IMR-90 (cell line): Measurements from ENCODE around the gene PCDHB8.
"Not testable (repeated sequence)": the region's sequence is repeated elsewhere in the genome, so short reads cannot be mapped to it uniquely, and the experiment has no call there.

ENCODE experiments used
- CEBPB ChIP-seq: IDR thresholded peaks from 2 replicates; pipeline ENCODE4 v1.6.1; 2012; ENCODE audit warnings: low read depth, low read length, improper control_type of control experiment
- CHD1 ChIP-seq: IDR thresholded peaks from 2 replicates; pipeline ENCODE4 v1.6.1; 2012; ENCODE audit warnings: low read depth, low read length, improper control_type of control experiment
- FOS ChIP-seq: fragments of 150-350 bp; IDR thresholded peaks from 2 replicates; pipeline ENCODE4 v1.6.1; 2016; ENCODE audit warnings: low read depth, low read length
- MAFK ChIP-seq: IDR thresholded peaks from 2 replicates; pipeline ENCODE4 v1.6.1; 2012; ENCODE audit warnings: low read depth, low read length, improper control_type of control experiment
- MAZ ChIP-seq: IDR thresholded peaks from 2 replicates; pipeline ENCODE4 v1.6.1; 2012; ENCODE audit warnings: low read depth, mild to moderate bottlenecking, low read length, improper control_type of control experiment, moderate library complexity, borderline replicate concordance
- MXI1 ChIP-seq: IDR thresholded peaks from 2 replicates; pipeline ENCODE4 v1.6.1; 2012; ENCODE audit warnings: low read depth, mild to moderate bottlenecking, low read length, moderate library complexity, borderline replicate concordance
- POLR2A ChIP-seq: IDR thresholded peaks from 2 replicates; pipeline ENCODE4 v1.6.1; 2012; ENCODE audit warnings: mild to moderate bottlenecking, low read depth, low read length
- RCOR1 ChIP-seq: IDR thresholded peaks from 2 replicates; pipeline ENCODE4 v1.6.1; 2012; ENCODE audit warnings: mild to moderate bottlenecking, low read length, improper control_type of control experiment; ENCODE audit not compliant: insufficient replicate concordance
- RFX5 ChIP-seq: IDR thresholded peaks from 2 replicates; pipeline ENCODE4 v1.8.0; 2012; ENCODE audit warnings: low read depth, mild to moderate bottlenecking, low read length, moderate library complexity
- SMC3 ChIP-seq: fragments of 150-350 bp; IDR thresholded peaks from 2 replicates; pipeline ENCODE4 v1.6.1; 2016; ENCODE audit warnings: low read depth, mild to moderate bottlenecking, antibody characterized with exemption, low read length, moderate library complexity
- TF ChIP-seq, protein P1 (sequence below): conservative IDR thresholded peaks from 2 replicates; pipeline ENCODE4 v1.5.1; 2012; ENCODE audit warnings: mild to moderate bottlenecking, low read depth, low read length, improper control_type of control experiment
- TF ChIP-seq, protein P2 (sequence below): fragments of 150-350 bp; IDR thresholded peaks from 2 replicates; pipeline ENCODE4 v1.6.1; 2017; ENCODE audit warnings: mild to moderate bottlenecking, antibody characterized with exemption, low read length, low read depth
- TF ChIP-seq, protein P3 (sequence below): fragments of 150-350 bp; IDR thresholded peaks from 2 replicates; pipeline ENCODE4 v1.6.1; 2016; ENCODE audit warnings: low read depth, mild to moderate bottlenecking, low read length, moderate library complexity, borderline replicate concordance

GRCh38 chr5:141210281-141210680 is 32.7 kb downstream of the PCDHB8 start:
- TF ChIP-seq, protein P1, sequence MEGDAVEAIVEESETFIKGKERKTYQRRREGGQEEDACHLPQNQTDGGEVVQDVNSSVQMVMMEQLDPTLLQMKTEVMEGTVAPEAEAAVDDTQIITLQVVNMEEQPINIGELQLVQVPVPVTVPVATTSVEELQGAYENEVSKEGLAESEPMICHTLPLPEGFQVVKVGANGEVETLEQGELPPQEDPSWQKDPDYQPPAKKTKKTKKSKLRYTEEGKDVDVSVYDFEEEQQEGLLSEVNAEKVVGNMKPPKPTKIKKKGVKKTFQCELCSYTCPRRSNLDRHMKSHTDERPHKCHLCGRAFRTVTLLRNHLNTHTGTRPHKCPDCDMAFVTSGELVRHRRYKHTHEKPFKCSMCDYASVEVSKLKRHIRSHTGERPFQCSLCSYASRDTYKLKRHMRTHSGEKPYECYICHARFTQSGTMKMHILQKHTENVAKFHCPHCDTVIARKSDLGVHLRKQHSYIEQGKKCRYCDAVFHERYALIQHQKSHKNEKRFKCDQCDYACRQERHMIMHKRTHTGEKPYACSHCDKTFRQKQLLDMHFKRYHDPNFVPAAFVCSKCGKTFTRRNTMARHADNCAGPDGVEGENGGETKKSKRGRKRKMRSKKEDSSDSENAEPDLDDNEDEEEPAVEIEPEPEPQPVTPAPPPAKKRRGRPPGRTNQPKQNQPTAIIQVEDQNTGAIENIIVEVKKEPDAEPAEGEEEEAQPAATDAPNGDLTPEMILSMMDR = not testable (repeated sequence)
- TF ChIP-seq RCOR1, CEBPB, POLR2A, FOS, CHD1, MXI1, RFX5, MAFK, SMC3, MAZ: not testable (repeated sequence)
- TF ChIP-seq, protein P2, sequence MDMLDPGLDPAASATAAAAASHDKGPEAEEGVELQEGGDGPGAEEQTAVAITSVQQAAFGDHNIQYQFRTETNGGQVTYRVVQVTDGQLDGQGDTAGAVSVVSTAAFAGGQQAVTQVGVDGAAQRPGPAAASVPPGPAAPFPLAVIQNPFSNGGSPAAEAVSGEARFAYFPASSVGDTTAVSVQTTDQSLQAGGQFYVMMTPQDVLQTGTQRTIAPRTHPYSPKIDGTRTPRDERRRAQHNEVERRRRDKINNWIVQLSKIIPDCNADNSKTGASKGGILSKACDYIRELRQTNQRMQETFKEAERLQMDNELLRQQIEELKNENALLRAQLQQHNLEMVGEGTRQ = not testable (repeated sequence)
- TF ChIP-seq, protein P3, sequence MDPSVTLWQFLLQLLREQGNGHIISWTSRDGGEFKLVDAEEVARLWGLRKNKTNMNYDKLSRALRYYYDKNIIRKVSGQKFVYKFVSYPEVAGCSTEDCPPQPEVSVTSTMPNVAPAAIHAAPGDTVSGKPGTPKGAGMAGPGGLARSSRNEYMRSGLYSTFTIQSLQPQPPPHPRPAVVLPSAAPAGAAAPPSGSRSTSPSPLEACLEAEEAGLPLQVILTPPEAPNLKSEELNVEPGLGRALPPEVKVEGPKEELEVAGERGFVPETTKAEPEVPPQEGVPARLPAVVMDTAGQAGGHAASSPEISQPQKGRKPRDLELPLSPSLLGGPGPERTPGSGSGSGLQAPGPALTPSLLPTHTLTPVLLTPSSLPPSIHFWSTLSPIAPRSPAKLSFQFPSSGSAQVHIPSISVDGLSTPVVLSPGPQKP = not testable (repeated sequence)
